HepG2 (cell line): ENCODE data around the gene GPN1. TPM values are rescaled to one million over a fixed set of nuclear protein-coding genes. Genes with fewer than 3 reads are reported as not detected.

Source experiments
- ASH2L ChIP-seq: fragments of 300-600, 200-600 bp; sonication (generic); IDR thresholded peaks from 2 replicates; pipeline ENCODE4 v1.7.0; 2017; ENCODE audit warnings: low read depth, mild to moderate bottlenecking, moderate library complexity, mixed read lengths, low read length; ENCODE audit not compliant: insufficient read length
- CBX5 ChIP-seq: sonication (generic); formaldehyde crosslinking; IDR thresholded peaks from 2 replicates; pipeline ENCODE4 v1.4.0; 2020; ENCODE audit warnings: missing genetic modification reagents, borderline replicate concordance
- KAT2B ChIP-seq: fragments of 150-350 bp; IDR thresholded peaks from 2 replicates; pipeline ENCODE4 v1.6.1; 2014; ENCODE audit warnings: low read depth, low read length, borderline replicate concordance
- KLF15 ChIP-seq: sonication (generic); formaldehyde crosslinking; IDR thresholded peaks from 2 replicates; pipeline ENCODE4 v1.8.1; 2023; ENCODE audit warnings: borderline replicate concordance, mild to moderate bottlenecking, inconsistent platforms, missing genetic modification reagents, mixed read lengths
- ZFP91 ChIP-seq: sonication (generic); formaldehyde crosslinking; IDR thresholded peaks from 2 replicates; pipeline ENCODE4 v1.9.0; 2022; ENCODE audit warnings: missing genetic modification reagents, mild to moderate bottlenecking, borderline replicate concordance
- ZNF264 ChIP-seq: sonication (generic); formaldehyde crosslinking; IDR thresholded peaks from 2 replicates; pipeline ENCODE4 v1.4.0; 2020; ENCODE audit warnings: missing genetic modification reagents
- ZNF335 ChIP-seq: sonication (generic); formaldehyde crosslinking; IDR thresholded peaks from 2 replicates; pipeline ENCODE4 v1.4.0; 2020; ENCODE audit warnings: missing genetic modification reagents
- ZNF724P ChIP-seq: sonication (generic); formaldehyde crosslinking; IDR thresholded peaks from 2 replicates; pipeline ENCODE4 v1.8.0; 2022; ENCODE audit warnings: missing genetic modification reagents, borderline replicate concordance
- ZNF747 ChIP-seq: sonication (generic); formaldehyde crosslinking; IDR thresholded peaks from 2 replicates; pipeline ENCODE4 v1.8.1; 2023; ENCODE audit warnings: missing genetic modification reagents, mild to moderate bottlenecking, borderline replicate concordance
- ZNF775 ChIP-seq: sonication (generic); formaldehyde crosslinking; IDR thresholded peaks from 2 replicates; pipeline ENCODE4 v1.4.0; 2020; ENCODE audit warnings: missing genetic modification reagents, mild to moderate bottlenecking, moderate library complexity, borderline replicate concordance
- polyA plus RNA-seq, 8 experiments: library from polyadenylated mRNA; depleted of rRNA in 3 of 8; stranded (reverse) in 7 of 8; unstranded in 1 of 8; fragments of >200 nt; fragmentation: Illumina TruSeq in 4 of 8; extraction: Trizol in 4 of 8; gene quantifications; 2 replicates each; pipeline versions ENCODE4 v1.2.1 to v1.2.3, GENCODE V29; 2011 to 2016; ENCODE audit warnings: low read depth in 4 of 8, missing spikeins in 1 of 8, mixed read lengths in 1 of 8; ENCODE audit not compliant: insufficient read depth in 1 of 8
- total RNA-seq, 5 experiments: library from RNA; depleted of rRNA; stranded (reverse); fragments of >200 nt; fragmentation: Illumina TruSeq; extraction: Trizol; gene quantifications; 2 replicates each; pipeline ENCODE4 v1.2.3, GENCODE V29; 2016; ENCODE audit warnings: low read depth in 1 of 5
- TF ChIP-seq, protein P1 (sequence below): sonication (generic); formaldehyde crosslinking; IDR thresholded peaks from 2 replicates; pipeline ENCODE4 v1.4.0; 2020; ENCODE audit warnings: missing genetic modification reagents
- TF ChIP-seq, protein P2 (sequence below): sonication (generic); formaldehyde crosslinking; IDR thresholded peaks from 2 replicates; pipeline ENCODE4 v1.4.0; 2020; ENCODE audit warnings: mild to moderate bottlenecking, missing genetic modification reagents, borderline replicate concordance
- TF ChIP-seq, protein P3 (sequence below): sonication (generic); formaldehyde crosslinking; IDR thresholded peaks from 2 replicates; pipeline ENCODE4 v1.8.0; 2022; ENCODE audit warnings: missing genetic modification reagents, mild to moderate bottlenecking, borderline replicate concordance

The GPN1 gene
- total and polyA plus RNA-seq, 2 of the 13 experiments (the other 11 are each of a cell fraction or from before 2014, with no cell fraction given), result 54.5 to 62.7 TPM

DNA sequence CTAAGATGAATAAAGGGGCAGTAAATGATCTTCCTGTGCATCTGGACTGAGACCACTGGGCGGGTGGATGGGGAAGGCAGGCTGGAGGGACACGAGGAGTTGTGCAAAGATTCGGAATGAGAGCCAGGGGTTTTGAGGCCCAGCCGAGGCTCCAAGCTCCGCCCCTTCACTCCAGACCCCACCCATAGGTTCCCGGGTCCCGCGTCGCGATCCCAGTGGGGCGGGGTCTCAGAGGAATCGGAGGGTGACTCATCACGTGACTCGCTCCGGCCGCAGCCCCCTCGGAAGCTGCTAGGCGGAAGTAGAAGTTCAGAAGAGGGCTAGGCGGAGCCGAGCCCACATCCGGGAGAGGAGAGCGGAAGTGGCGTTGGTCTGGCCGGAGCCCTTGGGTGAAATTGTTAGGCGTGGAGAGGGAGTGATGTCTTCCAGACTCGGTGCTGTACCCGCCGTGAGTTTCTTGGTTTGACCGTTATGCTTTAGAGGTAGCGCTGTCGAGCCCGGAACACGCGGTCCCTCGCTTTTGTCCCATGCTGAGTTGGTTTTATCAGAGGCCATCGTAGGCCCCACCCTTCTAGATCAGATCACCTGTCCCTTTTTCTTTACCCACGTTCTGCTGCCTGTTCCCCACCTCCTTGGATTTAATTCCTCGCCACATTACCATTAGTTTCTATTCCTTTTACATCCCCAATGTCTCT is 46.0 kb upstream of the GPN1 start, which contains the start of gene ZNF512 (continued):
- TF ChIP-seq, protein P1, sequence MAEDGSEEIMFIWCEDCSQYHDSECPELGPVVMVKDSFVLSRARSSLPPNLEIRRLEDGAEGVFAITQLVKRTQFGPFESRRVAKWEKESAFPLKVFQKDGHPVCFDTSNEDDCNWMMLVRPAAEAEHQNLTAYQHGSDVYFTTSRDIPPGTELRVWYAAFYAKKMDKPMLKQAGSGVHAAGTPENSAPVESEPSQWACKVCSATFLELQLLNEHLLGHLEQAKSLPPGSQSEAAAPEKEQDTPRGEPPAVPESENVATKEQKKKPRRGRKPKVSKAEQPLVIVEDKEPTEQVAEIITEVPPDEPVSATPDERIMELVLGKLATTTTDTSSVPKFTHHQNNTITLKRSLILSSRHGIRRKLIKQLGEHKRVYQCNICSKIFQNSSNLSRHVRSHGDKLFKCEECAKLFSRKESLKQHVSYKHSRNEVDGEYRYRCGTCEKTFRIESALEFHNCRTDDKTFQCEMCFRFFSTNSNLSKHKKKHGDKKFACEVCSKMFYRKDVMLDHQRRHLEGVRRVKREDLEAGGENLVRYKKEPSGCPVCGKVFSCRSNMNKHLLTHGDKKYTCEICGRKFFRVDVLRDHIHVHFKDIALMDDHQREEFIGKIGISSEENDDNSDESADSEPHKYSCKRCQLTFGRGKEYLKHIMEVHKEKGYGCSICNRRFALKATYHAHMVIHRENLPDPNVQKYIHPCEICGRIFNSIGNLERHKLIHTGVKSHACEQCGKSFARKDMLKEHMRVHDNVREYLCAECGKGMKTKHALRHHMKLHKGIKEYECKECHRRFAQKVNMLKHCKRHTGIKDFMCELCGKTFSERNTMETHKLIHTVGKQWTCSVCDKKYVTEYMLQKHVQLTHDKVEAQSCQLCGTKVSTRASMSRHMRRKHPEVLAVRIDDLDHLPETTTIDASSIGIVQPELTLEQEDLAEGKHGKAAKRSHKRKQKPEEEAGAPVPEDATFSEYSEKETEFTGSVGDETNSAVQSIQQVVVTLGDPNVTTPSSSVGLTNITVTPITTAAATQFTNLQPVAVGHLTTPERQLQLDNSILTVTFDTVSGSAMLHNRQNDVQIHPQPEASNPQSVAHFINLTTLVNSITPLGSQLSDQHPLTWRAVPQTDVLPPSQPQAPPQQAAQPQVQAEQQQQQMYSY (CRISPR knock-in tag), result peak; percentile 53; the same call in 1 of the 2 replicates
- TF ChIP-seq, protein P2, sequence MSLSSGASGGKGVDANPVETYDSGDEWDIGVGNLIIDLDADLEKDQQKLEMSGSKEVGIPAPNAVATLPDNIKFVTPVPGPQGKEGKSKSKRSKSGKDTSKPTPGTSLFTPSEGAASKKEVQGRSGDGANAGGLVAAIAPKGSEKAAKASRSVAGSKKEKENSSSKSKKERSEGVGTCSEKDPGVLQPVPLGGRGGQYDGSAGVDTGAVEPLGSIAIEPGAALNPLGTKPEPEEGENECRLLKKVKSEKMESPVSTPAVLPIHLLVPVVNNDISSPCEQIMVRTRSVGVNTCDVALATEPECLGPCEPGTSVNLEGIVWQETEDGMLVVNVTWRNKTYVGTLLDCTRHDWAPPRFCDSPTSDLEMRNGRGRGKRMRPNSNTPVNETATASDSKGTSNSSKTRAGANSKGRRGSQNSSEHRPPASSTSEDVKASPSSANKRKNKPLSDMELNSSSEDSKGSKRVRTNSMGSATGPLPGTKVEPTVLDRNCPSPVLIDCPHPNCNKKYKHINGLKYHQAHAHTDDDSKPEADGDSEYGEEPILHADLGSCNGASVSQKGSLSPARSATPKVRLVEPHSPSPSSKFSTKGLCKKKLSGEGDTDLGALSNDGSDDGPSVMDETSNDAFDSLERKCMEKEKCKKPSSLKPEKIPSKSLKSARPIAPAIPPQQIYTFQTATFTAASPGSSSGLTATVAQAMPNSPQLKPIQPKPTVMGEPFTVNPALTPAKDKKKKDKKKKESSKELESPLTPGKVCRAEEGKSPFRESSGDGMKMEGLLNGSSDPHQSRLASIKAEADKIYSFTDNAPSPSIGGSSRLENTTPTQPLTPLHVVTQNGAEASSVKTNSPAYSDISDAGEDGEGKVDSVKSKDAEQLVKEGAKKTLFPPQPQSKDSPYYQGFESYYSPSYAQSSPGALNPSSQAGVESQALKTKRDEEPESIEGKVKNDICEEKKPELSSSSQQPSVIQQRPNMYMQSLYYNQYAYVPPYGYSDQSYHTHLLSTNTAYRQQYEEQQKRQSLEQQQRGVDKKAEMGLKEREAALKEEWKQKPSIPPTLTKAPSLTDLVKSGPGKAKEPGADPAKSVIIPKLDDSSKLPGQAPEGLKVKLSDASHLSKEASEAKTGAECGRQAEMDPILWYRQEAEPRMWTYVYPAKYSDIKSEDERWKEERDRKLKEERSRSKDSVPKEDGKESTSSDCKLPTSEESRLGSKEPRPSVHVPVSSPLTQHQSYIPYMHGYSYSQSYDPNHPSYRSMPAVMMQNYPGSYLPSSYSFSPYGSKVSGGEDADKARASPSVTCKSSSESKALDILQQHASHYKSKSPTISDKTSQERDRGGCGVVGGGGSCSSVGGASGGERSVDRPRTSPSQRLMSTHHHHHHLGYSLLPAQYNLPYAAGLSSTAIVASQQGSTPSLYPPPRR (CRISPR knock-in tag), result 0 out of 2 replicates have a peak, but pooled peaks have one; percentile 2
- no peak for TF ChIP-seq ZNF775 (CRISPR knock-in tag)
- TF ChIP-seq ZNF747, result peak; percentile 80; the same call in 1 of the 2 replicates
- peak; percentile 63; the same call in 1 of the 2 replicates for TF ChIP-seq CBX5 (CRISPR knock-in tag)
- peak; percentile 67; the same call in 1 of the 2 replicates for TF ChIP-seq ZNF335 (CRISPR knock-in tag)
- TF ChIP-seq ZNF264 (CRISPR knock-in tag), result no peak
- no peak for TF ChIP-seq KAT2B
- TF ChIP-seq ZFP91 (CRISPR knock-in tag), result peak; percentile 57; the same call in 1 of the 2 replicates
- TF ChIP-seq, protein P3, sequence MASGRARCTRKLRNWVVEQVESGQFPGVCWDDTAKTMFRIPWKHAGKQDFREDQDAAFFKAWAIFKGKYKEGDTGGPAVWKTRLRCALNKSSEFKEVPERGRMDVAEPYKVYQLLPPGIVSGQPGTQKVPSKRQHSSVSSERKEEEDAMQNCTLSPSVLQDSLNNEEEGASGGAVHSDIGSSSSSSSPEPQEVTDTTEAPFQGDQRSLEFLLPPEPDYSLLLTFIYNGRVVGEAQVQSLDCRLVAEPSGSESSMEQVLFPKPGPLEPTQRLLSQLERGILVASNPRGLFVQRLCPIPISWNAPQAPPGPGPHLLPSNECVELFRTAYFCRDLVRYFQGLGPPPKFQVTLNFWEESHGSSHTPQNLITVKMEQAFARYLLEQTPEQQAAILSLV (CRISPR knock-in tag), result 0 out of 2 replicates have a peak, but pooled peaks have one; percentile 67
- no peak for TF ChIP-seq KLF15 (CRISPR knock-in tag)
- TF ChIP-seq ASH2L, result peak; percentile 84
- peak; percentile 42; the same call in 1 of the 2 replicates for TF ChIP-seq ZNF724P (CRISPR knock-in tag)
